GDM1 (cell line): ENCODE results near the gene BRAF.
"Not testable (repeated sequence)": the region's sequence is repeated elsewhere in the genome, so short reads cannot be mapped to it uniquely, and the experiment has no call there.

Source experiments
- DNase-seq: peaks from one replicate; lab custom pipeline; 2025; lab: John Stamatoyannopoulos, UW

The BRAF gene

DNA sequence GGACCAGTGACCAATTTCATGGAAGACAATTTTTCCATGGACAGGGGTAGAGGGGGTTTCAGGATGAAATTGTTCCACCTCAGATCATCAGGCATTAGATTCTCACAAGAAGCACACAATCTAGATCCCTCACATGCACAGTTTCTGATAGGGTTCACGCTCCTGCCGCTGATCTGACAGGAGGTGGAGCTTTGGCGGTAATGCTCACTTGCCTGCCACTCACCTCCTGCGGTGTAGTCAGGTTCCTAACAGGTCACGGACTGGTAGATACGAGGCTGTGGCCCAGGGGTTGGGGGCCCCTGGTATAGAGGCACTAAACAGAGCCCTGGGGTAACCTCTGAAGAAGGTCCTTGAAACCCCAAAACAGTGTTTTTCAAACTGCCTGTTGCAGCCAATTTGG is 6.5 kb downstream of the BRAF start:
- no peak for DNase-seq

- DNase-seq = no peak
Observed at GRCh38 chr7:140917258-140917657, 7.5 kb downstream of the BRAF start.

DNA sequence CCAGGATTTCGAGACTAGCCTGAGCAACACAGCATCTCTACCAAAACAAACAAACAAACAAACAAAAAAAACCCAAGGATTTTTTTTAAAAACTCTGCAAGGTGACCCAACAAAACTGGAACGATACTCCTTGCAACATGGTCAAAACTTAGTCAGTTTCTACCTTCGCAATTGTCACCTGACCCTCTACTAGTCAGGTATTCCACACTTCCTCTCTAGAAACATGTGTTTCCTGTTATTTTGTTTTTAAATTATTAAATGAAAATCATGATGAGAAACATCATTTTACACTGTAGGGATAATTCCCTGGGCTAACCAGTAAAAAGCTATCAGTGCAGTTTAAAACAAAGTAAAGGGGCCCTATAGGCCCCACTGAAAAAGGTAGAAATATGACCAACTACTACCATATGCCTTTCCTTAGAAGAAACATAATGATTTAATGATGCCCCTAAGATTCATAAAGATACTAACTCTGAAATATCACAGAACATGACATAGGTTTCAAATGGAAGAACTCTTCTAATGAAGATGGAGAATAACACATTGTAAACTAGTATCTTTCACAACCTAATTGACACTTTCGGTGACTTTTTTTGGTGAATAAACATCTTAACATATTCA is 8.7 kb downstream of the BRAF start:
- no peak for DNase-seq

- no peak for DNase-seq
Observed at GRCh38 chr7:140914083-140914482, 10.6 kb downstream of the BRAF start.

GRCh38 chr7:140913596-140913928 is 11.2 kb downstream of the BRAF start:
- DNase-seq = not testable (repeated sequence)

DNA sequence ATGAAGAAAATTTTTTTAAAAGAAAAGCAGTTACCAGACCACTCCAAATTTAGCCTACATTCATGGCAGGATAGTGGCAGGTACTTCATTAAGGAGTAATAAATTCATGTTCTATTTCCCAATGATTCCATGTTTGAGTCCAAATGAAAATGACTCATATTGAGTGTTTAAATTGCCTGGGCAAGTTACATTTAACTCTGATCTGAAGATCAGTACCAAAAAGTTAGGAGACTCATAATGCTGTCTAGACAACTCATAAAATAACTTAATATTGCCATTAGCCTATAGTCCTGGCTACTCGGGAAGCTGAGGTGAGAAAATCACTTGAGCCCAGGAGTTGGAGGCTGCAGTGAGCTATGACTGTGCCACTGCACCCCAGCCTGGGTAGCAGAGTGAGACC is 13.0 kb downstream of the BRAF start:
- no peak for DNase-seq

- no peak for DNase-seq
Observed at GRCh38 chr7:140909476-140910161, 15.1 kb downstream of the BRAF start.

- DNase-seq = no peak
Observed at GRCh38 chr7:140908361-140908760, 16.4 kb downstream of the BRAF start.

- no peak for DNase-seq
Observed at GRCh38 chr7:140903741-140904480, 20.8 kb downstream of the BRAF start.

DNA sequence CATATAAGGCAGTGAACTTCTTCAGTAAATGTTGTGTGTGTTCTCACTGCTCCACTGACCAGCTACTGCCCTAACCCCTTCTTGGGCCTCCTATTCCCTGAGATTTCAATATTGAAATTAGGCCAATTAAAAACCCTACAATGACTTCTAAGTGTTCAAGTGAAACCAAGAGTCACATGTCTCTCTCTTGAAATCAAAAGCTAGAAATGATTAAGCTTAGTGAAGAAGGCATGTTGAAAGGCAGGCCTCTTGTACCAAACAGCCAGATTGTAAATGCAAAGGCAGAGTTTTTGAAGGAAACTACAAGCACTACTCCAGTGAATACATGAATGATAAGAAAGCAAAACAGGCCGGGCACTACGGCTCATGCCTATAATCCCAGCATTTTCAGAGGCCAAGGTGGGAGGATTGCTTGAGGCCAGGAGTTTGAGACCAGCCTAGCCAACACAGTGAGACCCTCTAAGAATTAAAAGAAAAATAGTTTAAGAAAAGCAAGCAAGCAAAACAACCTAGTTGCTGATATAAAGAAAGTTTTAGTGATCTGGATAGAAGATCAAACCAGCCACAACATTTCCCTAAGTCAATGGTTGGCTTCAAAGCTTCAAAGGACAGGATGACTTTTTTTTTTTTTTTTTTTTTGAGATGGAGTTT is 22.3 kb downstream of the BRAF start:
- no peak for DNase-seq

- no peak for DNase-seq
Observed at GRCh38 chr7:140901941-140902302, 22.8 kb downstream of the BRAF start.

GRCh38 chr7:140899883-140900282 is 24.8 kb downstream of the BRAF start:
- no peak for DNase-seq

GRCh38 chr7:140898786-140899536 is 25.8 kb downstream of the BRAF start:
- no peak for DNase-seq

DNA sequence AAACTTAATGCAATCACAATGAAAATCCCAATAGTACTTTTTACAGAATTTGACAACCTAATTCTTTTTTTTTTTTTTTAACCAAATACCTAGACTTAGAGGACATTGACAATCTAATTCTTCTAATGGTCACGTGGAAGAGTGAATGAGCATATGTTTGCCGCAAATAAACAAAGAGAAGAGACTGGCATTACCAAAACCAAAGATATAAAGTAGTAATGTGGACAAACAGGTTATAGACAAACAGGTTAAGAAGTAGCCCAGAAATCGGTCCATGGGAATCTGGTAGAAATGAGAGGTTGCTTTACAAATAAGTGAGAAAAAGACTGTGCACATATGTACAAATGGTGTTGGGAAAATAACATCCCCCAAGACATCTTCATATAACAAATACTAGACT is 27.7 kb downstream of the BRAF start:
- DNase-seq = no peak

DNA sequence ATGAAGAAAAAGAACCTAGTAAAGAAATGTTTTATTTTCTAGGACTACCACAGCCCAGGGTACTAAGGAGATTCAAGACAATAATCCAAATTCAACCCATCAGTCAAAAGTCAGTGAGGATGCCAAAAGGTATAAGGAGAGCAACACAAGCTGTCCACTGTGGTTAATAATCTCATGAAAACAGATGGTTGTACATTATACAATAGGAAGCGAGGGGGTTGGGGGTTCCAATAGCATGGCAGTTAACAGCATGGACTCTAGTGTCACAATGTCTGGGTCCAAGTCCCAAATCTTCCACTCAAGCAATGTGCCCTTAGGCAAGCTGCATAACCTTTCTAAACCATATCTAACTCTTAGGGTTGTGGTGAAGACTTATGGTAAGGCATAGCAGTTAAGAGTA is 35.1 kb downstream of the BRAF start:
- no peak for DNase-seq

GRCh38 chr7:140889150-140889549 is 35.6 kb downstream of the BRAF start:
- no peak for DNase-seq

DNA sequence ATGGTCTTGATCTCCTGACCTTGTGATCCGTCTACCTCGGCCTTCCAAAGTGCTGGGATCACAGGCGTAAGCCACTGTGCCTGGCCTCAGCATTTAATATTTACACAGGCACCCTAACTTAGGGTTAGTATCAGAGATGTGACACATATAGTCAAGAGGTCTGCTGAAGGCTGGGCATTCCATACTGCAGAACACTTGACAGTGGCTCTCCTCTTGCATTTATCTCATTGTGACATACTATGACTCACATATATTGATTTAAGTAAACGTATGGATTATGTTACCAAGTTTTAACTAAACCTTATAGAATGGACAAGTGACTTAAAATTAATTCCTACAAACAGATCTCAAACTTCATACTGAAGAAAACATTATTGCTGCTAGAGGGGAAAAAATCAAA is 36.6 kb downstream of the BRAF start:
- DNase-seq = no peak

DNA sequence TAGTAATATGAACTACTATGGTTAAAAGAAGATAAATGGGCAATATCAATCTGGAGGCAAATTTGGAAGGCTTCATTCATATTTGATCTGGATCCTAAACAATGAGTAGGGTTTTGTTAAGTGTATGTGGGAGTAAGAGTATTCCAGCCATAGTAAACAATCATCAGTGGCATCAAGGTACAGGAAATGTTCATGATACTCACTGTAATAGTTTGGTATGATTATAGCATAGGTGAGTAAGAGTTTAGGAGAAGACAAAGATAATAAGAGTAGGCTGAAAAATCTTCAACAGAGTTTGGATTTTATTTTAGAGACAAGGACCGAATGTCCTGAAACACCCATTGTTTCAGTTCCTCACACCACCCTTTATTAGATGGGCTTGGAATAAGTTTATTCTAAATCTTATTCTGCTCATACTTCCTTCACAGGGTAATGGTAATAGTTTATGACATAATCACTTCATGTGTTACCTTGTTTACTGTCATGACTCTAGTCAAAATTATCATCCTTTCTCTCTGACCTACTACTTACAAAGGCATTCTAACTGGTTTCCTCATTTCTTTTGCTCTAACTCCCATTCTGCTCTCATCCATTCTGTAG is 38.9 kb downstream of the BRAF start:
- no peak for DNase-seq

DNA sequence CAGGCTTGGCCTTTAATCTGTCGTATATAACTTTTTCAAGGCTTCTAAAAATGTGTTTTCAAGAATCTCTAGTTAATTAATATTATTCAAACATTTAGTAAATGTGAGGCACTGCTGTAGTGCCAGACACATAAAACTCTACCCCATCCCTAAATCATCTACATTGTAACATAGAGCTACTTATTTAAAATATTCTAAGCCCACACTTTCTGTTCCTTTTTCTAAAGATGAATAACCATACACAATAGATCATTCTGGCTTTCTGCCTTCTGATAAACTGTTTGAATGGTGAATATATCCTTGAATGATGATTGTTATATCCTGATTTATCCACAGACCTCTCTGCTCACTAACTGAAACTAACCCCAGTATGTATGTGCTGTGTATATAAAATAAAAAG is 41.4 kb downstream of the BRAF start:
- DNase-seq = no peak

GRCh38 chr7:140882834-140883233 is 41.9 kb downstream of the BRAF start:
- DNase-seq = not testable (repeated sequence)

DNA sequence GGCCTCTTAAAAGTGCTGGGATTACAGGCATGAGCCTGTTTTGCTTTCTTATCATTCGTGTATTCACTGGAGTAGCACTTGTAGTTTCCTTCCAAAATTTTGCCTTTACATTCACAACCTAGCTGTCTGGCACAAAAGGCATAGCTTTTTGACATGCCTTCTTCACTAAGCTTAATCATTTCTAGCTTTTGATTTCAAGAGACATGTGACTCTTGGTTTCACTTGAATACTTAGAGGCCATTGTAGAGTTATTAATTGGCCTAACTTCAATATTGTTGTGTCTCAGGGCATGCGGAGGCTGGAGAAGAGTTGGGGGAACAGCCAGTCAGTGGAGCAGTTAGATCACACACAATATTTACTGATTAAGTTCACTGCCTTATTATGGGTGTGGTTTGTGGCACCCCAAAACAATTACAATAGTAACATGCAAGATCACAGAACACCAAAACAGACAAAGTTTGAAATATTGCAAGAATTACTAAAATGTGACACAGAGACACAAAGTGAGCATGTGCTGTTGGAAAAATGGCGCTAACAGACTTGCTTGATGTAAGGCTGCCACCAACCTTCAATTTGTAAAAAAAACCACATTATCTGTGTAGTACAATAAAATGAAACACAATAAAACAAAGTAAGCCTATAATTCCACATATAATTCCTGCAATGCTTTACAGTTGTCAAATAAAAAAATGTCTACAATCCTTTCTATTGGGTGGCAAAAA is 43.1 kb downstream of the BRAF start:
- DNase-seq = no peak

DNA sequence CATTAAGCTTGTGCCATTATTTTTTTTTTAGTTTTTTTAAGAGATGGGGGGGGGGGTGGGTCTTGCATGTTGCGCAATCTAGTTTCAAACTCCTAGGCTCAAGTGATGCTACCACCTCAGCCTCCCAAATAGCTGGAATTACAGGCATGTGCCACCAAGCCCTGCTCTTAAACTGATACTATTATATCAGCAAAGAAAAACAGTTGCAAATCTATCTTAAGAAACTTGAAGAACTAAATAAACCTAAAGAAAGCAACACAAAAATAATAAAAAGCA is 47.5 kb downstream of the BRAF start:
- DNase-seq = no peak
